ENCODE results near the gene DCUN1D3.
A peak's percentile ranks its signal among the peaks of the same experiment; 100 is the strongest.
"Not testable (repeated sequence)": the region's sequence is repeated elsewhere in the genome, so short reads cannot be mapped to it uniquely, and the experiment has no call there.

Gene DCUN1D3, protein sequence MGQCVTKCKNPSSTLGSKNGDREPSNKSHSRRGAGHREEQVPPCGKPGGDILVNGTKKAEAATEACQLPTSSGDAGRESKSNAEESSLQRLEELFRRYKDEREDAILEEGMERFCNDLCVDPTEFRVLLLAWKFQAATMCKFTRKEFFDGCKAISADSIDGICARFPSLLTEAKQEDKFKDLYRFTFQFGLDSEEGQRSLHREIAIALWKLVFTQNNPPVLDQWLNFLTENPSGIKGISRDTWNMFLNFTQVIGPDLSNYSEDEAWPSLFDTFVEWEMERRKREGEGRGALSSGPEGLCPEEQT

DNA sequence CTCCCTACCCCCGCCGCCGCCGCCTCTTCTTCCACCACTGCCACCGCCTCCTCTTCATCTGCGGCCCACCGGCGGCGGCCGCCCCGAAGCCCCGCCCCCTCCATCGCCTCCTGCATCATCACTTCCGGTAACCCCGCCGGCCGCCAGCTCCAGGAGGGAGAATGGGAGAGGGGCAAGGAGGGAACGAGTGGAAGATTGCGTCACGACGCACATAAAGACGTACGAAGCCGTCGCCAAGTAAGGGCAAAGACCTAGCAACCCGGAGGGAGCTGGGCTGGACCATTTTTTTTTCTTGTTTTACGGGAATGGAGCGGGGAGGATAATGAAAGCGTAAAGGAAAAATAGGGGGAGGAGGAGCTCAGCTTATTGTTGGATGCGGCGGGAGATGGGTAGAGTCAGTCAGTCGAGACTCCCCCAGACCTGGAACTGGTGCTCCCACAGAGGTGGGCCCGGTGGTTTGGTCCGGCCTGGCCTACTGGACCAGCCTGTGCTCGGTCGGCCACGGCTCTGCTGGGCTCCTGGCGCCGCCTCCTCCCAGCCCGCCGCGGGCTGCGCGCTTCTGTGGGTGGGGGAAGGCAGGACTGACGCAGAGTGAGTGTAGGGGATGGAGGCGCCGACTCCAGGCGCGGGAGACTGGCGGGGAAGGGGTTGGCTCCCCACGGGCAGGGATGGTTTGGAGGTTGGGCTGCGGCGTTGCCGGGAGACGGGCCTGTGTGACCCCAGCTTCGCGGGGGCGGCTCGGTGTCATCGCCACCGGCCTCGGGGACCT is at the start of gene DCUN1D3, which contains the start of gene LYRM1:
Gene DCUN1D3, minus strand, starts transcription at position 60 of the 769 bp plus-strand sequence. CDS start 37,820 bp downstream, outside the sequence.
Gene LYRM1, plus strand, starts transcription at position 473 of the 769 bp plus-strand sequence. CDS start 14,785 bp downstream, outside the sequence.
- DNase-seq (ENCODE audit: low read depth), result peak; percentile 99

DNA sequence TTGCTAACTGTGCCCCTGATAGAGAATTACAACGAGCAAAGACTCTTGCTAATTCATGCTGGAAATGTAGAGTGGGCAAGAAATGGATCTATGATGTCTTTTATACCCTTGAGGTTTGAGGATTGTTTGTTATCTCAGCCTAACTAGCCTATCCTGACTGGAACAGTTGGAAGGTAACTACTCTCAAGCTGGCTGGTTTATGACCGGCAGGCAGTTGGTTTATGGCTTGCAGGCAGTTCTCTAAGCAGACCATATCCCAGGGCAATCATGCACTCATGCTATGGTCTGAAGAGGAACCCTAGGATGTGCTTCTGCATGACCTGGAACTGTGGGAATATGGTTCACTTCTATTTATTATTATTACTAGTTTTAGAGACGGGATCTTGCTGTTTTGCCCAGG is 49.5 kb upstream of the DCUN1D3 start:
- no peak for DNase-seq (ENCODE audit: low read depth)

DNA sequence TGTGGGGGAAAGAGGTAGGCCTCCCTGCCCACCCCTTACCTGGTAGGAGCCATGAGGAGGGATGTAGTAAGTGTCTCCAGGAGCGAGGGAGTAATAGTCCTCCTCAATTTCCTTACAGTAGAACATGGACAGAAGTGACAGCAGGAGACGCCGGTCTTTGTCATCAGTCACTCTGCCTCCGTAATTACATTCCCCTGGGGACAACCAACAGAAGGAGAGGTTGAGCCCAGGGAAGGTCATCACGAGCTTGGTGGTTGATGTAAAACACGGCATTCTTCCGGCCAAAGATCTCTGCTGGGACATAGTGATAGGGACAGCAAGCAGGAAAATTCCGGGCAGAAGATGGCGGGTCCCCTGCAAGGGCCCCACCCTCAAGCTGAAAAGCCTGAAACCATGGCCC is 48.3 kb upstream of the DCUN1D3 start:
- DNase-seq (ENCODE audit: low read depth), result no peak

DNA sequence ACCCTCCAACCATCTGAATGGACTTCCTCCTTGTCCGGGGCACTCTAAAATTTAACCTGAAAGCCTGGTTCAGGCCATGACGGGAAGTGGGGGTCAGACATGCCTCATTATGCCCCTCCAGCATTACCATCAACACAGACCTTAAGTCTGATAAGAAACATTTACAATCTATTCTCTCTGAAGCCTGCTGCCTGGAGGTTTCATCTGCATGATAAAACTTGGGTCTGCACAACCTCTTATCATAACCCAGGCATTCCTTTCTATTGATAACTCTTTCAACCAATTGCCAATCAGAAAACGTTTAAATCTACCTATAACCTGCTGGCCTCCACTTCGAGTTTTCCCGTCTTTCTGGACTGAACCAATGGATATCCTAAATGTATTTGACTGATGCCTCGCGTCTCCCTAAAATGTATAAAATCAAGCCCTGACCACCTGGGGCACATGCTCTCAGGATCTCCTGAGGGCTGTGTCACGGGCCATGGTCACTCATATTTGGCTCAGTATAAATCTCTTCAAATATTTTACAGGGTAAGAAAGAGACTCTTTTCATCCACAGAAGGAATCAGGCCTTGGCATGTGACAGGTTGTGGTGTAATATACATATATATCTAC is 46.0 kb upstream of the DCUN1D3 start:
- DNase-seq (ENCODE audit: low read depth), result no peak

DNA sequence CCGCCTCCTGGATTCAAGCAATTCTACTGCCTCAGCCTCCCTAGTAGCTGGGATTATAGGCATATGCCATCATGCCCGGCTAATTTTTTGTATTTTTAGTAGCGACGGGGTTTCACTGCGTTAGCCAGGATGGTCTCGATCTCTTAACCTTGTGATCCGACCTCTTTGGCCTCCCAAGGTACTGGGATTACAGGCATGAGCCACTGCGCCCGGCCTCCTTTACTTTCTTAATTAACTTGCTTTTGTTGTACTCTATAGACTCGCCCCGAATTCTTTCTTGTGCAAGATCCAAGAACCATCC is 45.4 kb upstream of the DCUN1D3 start:
- not testable (repeated sequence) for DNase-seq (ENCODE audit: low read depth)

DNA sequence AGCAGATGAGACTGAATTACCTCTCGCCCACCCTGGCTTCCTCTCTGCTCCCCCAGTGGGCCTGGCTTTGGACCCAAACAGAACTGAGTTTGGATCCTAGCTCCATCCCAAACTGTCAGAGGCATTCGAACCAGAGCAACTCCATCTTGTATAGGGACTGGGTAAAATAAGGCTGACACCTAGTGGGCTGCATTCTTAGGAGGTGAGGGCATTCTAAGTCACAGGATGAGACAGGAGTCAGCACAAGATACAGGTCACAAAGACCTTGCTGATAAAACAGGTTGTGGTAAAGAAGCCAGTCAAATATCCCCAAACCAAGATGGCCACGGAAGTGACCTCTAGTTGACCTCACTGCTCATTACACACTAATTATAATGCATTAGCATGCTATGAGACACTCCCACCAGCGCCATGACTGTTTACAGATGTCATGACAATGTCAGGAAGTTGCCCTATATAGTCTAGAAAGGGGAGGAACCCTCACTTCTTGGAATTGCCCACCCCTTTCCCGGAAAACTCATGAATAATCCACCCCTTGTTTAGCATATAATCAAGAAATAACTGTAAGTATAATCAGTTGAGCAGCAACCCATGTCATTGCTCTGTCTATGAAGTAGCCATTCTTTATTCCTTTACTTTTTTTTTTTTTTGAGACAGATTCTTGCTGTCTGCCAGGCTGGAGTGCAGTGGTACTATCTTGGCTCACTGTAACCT is 44.9 kb upstream of the DCUN1D3 start:
- no peak for DNase-seq (ENCODE audit: low read depth)

DNA sequence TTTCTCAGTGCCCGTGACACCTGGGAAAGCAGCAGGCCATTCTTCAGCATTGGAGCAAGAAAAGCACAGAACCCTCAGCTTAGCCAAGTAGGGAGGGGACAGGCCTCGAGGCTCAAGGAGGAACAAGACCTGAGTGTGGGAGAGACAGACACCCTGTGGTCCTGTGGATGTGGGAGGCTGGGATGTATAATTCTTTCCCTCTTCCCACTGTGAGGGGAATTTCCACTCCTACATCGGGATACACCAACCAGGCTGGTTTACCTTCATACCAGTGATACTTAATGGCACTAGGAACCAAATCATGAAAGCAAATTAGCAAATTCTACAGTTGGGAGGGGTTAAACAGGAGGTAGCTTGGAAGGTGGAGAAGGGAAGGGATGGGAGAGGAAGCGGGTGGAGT is 42.1 kb upstream of the DCUN1D3 start:
- no peak for DNase-seq (ENCODE audit: low read depth)

DNA sequence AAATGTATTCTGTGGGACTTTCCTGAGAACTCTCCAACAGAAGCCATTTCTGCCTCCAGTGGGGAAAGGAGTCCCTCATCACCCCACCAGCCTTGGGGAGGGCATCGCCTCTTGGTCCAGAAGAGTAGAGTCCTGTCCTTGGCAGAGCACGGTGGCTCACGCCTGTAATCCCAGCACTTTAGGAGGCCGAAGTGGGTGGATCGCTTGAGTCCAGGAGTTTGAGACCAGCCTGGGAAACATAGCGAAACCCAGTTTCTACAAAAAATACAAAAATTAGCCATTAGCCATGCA is 41.4 kb upstream of the DCUN1D3 start:
- DNase-seq (ENCODE audit: low read depth), result no peak

DNA sequence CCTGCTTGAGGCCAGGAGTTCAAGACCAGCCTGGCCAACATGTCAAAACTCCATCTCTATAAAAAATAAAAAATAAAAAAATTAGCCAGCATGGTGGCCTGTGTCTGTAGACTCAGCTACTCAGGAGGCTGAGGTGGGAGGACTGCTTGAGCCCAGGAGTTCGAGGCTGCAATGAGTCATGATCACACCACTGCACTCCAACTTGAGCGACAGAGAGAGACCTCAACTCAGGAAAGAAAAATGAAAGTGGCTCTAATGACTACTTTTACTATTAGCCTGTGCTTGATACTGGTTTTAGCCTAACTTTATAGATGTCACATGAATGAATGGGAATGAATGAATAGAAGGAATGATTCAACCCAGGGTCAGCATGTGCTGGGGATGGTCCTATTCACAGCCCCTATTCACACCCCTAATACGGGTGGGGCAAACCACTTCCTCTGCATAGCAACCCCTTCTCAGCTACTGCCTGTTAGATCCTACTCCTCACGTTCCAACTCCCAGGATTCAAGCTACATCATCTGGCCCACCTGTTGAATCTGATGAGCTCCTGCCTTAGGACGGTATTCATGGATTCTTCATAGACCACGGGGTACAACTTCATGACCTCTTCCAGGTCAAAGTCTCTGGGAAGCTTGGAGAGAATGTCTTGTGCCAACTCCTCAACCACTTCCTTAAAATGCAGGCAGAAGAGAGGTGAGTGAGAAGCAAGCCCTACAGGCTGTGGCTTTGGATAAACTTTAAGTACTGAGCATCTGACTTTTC is 40.9 kb upstream of the DCUN1D3 start:
- no peak for DNase-seq (ENCODE audit: low read depth)

DNA sequence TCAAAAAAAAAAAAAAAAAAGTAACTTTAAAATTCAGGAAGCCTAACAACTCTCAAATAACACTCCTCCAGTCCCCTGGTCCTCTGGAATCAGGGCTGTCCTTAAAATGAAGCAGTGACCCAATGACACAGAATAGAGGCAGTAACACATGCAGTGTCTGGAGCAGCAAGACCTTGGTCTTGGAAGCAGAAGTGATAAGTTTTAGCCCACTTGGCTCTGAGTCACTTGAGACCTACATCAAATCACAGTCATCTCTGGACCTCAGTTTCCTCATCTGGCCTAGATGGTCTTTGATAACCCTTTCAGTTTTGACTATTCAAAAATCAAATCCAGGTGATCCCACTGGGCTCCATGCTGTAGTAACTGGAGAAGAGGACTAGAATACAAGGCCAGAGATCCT is 39.5 kb upstream of the DCUN1D3 start:
- no peak for DNase-seq (ENCODE audit: low read depth)

DNA sequence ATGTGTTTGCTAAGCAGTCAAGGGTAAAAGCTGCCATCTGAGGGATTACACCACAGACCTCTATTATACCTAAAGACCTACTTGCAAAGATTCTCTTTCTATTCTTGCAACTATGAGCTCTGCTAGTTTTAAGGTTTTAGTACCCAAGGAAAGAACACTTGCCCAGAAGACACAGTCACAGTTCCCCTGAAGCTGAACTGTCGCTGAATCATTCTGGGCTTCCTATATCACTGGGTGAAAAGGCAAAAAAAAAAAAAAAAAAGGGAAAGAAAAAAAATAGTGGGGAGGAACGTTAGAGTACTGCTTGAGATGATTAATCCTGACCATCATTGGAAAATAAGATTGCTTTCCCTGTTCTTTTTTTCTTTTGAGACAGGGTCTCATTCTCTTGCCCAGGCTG is 38.3 kb upstream of the DCUN1D3 start:
- DNase-seq (ENCODE audit: low read depth), result peak; percentile 74

DNA sequence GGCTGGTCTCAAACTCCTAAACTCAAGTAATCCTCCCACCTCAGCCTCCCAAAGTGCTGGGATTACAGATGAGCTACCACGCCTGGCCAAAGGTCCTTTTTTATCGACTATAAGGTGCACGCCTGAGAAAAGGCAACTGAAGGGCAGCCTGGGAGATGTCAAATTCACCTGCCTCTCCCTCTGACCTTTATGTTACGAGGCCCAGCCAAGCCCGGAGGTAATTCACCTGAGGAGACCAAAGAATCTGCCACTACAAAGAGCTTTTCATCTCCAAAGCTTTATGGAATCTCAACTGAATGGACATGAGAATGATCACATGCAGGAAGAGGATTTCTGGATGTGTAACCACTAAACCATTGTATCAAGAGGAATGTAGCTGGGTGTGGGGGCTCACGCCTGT is 37.6 kb upstream of the DCUN1D3 start:
- DNase-seq (ENCODE audit: low read depth), result no peak

DNA sequence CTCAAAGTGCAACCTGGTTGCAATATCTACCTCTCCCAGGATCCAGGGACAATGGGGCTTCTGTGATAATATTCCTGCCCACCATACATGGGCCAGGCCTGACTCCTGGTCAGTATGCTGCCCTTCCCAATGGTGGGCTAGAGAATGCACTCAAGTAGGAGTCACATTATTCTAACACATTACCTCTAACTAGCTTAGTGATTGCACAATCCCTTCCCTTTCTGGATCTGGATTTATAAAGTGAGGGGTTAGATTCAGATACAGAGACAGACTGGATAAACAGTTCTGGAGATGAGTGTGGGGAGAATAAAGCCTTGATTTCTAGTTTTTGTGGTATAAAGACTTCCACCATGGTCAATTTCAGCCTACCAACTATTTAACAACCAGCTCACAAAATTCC is 33.4 kb upstream of the DCUN1D3 start:
- no peak for DNase-seq (ENCODE audit: low read depth)

DNA sequence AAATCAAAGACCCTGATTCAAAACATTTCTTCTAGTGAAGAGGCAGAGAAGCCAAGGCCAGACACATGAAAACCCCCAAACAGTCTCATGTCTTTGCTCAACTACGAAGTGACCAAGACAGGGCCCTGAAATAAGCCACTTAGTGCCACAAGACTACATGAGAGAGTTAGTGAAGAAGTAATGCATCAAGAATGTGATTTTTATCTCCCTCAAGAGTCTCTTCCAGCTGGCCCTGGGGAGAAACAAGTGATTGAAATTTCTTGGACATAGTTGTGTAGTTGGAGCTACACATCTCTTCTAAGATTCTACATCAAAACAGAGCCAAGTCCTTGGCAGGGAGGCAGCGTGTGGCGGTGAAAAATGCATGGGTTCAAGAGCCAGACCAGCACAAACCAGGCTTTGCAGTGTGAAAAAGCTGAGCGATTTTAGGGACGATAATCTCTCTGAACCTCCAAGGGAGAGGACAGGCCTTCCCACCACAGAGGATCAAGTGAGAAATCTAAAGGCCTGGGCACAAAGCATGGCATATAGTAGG is 31.0 kb upstream of the DCUN1D3 start:
- DNase-seq (ENCODE audit: low read depth), result no peak

DNA sequence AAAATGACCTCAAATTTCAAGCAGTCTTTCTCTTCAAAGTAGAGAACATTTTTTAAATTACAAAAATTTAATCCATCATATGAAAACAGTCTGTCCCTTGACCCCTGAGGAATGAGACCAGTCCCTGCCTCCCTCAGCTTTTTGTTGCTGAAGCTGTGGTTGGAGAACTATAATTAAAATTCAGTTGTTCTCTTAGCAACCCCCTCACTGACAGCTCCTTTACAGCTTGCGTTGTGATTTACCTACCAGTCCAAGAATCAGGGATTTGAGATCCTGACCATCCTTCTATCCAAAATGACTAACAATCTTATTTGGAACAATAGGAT is 30.2 kb upstream of the DCUN1D3 start:
- no peak for DNase-seq (ENCODE audit: low read depth)

DNA sequence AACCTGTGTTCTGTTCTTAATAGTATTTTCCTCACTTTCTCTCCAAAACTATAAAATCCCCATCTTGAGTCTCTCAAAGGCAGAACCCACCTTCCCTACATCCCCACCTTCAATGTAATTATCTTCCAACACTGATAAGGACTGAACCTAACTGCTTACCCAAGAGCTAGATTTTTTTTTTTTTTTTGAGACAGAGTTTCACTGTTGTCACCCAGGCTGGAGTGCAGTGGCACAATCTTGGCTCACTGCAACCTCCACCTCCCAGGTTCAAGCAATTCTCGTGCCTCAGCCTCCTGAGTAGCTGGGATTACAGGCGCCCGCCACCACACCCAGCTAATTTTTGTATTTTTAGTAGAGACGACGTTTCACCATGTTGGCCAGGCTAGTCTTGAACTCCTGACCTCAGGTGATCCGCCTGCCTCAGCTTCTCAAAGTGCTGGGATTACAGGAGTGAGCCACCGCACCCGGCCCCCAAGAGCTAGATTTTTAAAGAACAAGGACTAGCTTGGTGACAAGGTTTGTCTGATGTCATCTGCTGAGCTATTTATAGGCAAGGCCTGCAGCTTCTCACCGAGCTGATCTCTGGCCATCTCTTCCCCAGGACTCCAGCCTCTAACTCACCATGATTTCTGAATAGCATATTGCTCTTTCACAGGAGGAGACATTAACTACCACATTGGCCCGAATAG is 29.7 kb upstream of the DCUN1D3 start:
- not testable (repeated sequence) for DNase-seq (ENCODE audit: low read depth)

DNA sequence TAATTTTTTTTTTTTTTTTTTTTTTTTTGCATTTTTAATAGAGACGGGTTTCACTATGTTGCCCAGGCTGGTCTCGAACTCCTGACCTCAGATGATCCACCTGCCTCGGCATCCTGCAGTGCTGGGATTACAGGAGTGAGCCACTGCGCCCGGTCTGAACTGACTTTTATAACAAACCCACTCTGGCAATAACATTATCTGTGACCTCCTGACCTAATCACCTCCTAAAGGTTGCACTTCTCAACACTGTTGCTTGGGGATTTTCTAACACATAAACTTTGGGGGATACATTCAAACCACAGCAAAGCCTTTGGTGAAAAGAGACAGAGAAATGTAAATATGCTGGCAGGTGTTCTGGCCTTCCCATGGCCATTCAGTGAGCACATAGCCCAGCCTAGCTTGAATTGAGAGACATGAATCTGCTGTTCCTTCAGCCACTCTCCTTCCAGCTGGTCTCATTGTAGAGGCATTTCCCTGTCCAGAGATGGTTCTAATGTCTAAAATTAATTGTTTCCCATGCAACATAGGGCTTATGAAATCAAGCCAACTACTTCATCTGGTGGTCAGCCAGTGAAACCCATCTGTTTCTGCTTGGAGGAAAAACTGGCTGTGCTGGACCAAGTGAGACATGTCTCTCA is 28.7 kb upstream of the DCUN1D3 start:
- no peak for DNase-seq (ENCODE audit: low read depth)

DNA sequence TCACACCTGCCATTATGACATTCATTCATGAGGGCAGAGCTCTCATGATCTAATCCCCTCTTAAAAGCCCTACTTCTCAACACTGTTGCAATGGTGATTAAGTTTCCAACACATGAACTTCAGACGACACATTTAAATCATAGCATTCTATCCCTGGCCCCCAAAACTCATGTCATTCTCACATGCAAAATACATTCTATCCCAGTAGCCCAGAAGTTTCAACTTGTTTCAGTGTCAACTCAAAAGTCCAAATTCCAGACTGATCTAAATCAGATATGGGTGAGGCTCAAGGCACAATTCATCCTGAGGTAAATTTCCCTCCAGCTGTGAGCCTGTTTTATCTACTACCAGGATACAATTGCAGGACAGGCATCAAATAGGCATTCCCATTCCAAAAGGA is 25.6 kb upstream of the DCUN1D3 start:
- no peak for DNase-seq (ENCODE audit: low read depth)

DNA sequence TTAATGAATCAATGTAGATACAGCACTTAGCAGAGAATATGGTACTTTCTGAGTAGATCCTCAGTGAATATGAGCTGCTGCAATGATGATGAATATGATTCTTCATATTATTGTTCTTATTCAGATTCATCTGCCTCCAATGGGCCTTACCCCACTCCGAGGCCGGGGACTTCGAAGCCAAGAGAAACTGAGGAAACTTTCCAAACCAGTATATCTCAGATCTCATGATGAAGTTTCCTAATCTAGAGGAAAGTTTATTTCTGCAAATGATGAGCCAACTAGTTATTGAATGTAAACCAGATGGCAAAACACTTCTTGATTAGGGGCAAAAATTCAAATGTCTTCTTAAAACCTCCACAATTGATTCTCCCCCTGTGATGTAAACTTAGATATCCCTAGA is 23.7 kb upstream of the DCUN1D3 start:
- DNase-seq (ENCODE audit: low read depth), result no peak

DNA sequence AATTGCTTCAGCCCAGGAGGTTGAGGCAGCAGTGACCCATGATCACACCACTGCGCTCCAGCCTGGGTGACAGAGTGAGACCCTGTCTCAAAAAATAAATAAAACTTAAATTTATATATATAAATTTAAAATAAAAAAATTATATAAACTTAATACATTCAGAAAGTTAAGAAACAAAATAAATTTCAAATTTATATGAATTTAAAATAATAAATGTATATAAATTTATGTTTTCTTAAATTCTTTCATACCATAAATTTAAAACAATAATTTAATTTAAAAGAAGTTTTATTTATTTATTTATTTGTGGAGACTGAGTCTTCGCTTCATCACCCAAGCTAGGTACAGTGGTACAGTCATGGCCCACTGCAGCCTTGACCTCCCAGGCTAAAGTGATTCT is 20.6 kb upstream of the DCUN1D3 start:
- DNase-seq (ENCODE audit: low read depth), result no peak

DNA sequence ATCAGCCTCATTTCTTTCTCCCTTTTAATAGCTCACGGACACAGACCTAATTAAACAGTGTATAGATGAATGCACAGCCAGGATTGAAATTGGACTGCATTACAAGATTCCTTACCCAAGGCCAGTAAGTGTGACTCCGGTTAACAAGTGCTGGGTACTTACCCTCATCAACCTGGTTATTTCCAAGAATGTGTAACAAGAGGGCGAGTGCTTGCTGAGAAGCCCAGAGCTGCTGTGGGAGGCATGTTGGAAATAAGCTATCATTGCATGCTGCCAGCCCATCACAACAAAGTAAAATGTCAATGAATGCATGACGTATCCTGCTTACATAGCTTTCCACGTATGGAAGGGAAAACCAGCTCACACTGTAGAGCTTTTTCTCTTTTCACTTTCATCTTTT is 19.9 kb upstream of the DCUN1D3 start:
- no peak for DNase-seq (ENCODE audit: low read depth)
